ENCODE measurements around the gene OTOL1. TPM values are rescaled to one million over a fixed set of nuclear protein-coding genes. Genes with fewer than 3 reads are reported as not detected.

OTOL1 gene
- total RNA-seq, 1 donor from 2014 or later, result not detected

GRCh38 chr3:161500068-161500796, 3.6 kb downstream of the OTOL1 start:
- Mint-ChIP-seq H3K9me3 (ENCODE audit: unreplicated experiment) (no peaks in the 10 kb centered on the region), H3K36me3 (ENCODE audit: low read depth, unreplicated experiment) (no peaks in the 10 kb centered on the region), H3K4me1 (ENCODE audit: unreplicated experiment) (no peaks in the 10 kb centered on the region), H3K27me3 (ENCODE audit: unreplicated experiment) (peaks cover under 1% of the 10 kb centered on the region), H3K27ac (ENCODE audit: unreplicated experiment) (no peak overlapping the region), H3K4me3 (ENCODE audit: unreplicated experiment) (no peak overlapping the region)
- no peak for DNase-seq (ENCODE audit: low spot score)
- TF ChIP-seq CTCF (IDR thresholded peaks at IDR 0.05; ENCODE audit: unreplicated experiment), result no peak

- no peak for TF ChIP-seq CTCF (IDR thresholded peaks at IDR 0.05; ENCODE audit: unreplicated experiment)
- H3K9me3 Mint-ChIP-seq (ENCODE audit: unreplicated experiment), result no peaks in the 10 kb centered on the region
Observed at GRCh38 chr3:161503271-161503670, 6.7 kb downstream of the OTOL1 start.

GRCh38 chr3:161508852-161509477, 12.4 kb downstream of the OTOL1 start:
- H3K36me3 Mint-ChIP-seq (ENCODE audit: low read depth, unreplicated experiment), result no peaks in the 10 kb centered on the region
- no peak overlapping the region for H3K27ac Mint-ChIP-seq (ENCODE audit: unreplicated experiment)
- peaks cover 1% of the 10 kb centered on the region for H3K27me3 Mint-ChIP-seq (ENCODE audit: unreplicated experiment)
- no peak for DNase-seq (ENCODE audit: low spot score)
- H3K4me1 Mint-ChIP-seq (ENCODE audit: unreplicated experiment), result no peaks in the 10 kb centered on the region
- no peaks in the 10 kb centered on the region for H3K9me3 Mint-ChIP-seq (ENCODE audit: unreplicated experiment)
- H3K4me3 Mint-ChIP-seq (ENCODE audit: unreplicated experiment), result no peak overlapping the region
- peak; percentile 58 for TF ChIP-seq CTCF (IDR thresholded peaks at IDR 0.05; ENCODE audit: unreplicated experiment)

More at GRCh38 chr3:161503271-161503670, 6.7 kb downstream of the OTOL1 start:
- Mint-ChIP-seq H3K27me3 (ENCODE audit: unreplicated experiment) (no peaks in the 10 kb centered on the region), H3K36me3 (ENCODE audit: low read depth, unreplicated experiment) (no peaks in the 10 kb centered on the region), H3K4me3 (ENCODE audit: unreplicated experiment) (no peak overlapping the region), H3K4me1 (ENCODE audit: unreplicated experiment) (no peaks in the 10 kb centered on the region), H3K27ac (ENCODE audit: unreplicated experiment) (no peak overlapping the region)
- DNase-seq (ENCODE audit: low spot score), result no peak

- Mint-ChIP-seq H3K9me3 (ENCODE audit: unreplicated experiment) (no peaks in the 10 kb centered on the region), H3K36me3 (ENCODE audit: low read depth, unreplicated experiment) (no peaks in the 10 kb centered on the region), H3K27me3 (ENCODE audit: unreplicated experiment) (peaks cover 1% of the 10 kb centered on the region), H3K4me3 (ENCODE audit: unreplicated experiment) (no peak overlapping the region), H3K27ac (ENCODE audit: unreplicated experiment) (no peak overlapping the region), H3K4me1 (ENCODE audit: unreplicated experiment) (no peaks in the 10 kb centered on the region)
- DNase-seq (ENCODE audit: low spot score), result no peak
- TF ChIP-seq CTCF (IDR thresholded peaks at IDR 0.05; ENCODE audit: unreplicated experiment), result no peak
Observed at GRCh38 chr3:161510510-161511260, 14.1 kb downstream of the OTOL1 start.

Data from endothelial cell (in vitro differentiated cells).